WTC11 (cell line): Measurements from ENCODE around the gene MARVELD1. TPM values are rescaled to one million over a fixed set of nuclear protein-coding genes. Genes with fewer than 3 reads are reported as not detected.

ENCODE experiments used
- AFF4 ChIP-seq: sonication (generic); formaldehyde crosslinking; IDR thresholded peaks from 2 replicates; pipeline ENCODE4 v1.8.1; 2023; ENCODE audit warnings: mild to moderate bottlenecking, missing genetic modification reagents, borderline replicate concordance
- ATF1 ChIP-seq: sonication (generic); formaldehyde crosslinking; IDR thresholded peaks from 2 replicates; pipeline ENCODE4 v1.8.1; 2023; ENCODE audit warnings: mild to moderate bottlenecking, moderate library complexity, missing genetic modification reagents
- CTCF ChIP-seq: fragments of 200-600 bp; IDR thresholded peaks from 2 replicates; pipeline ENCODE4 v1.8.0; 2022; ENCODE audit warnings: antibody characterized with exemption
- E2F4 ChIP-seq: sonication (generic); formaldehyde crosslinking; IDR thresholded peaks from 2 replicates; pipeline ENCODE4 v1.8.1; 2022; ENCODE audit warnings: low read depth, mild to moderate bottlenecking, moderate library complexity, missing genetic modification reagents, borderline replicate concordance
- ELF4 ChIP-seq: sonication (generic); formaldehyde crosslinking; IDR thresholded peaks from 2 replicates; pipeline ENCODE4 v1.8.1; 2022; ENCODE audit warnings: low read depth, mild to moderate bottlenecking, moderate library complexity, missing genetic modification reagents
- FOXK1 ChIP-seq: sonication (generic); formaldehyde crosslinking; IDR thresholded peaks from 2 replicates; pipeline ENCODE4 v1.8.0; 2022; ENCODE audit warnings: mild to moderate bottlenecking, moderate library complexity, missing genetic modification reagents
- FOXP1 ChIP-seq: sonication (generic); formaldehyde crosslinking; IDR thresholded peaks from 2 replicates; pipeline ENCODE4 v1.8.0; 2022; ENCODE audit warnings: missing genetic modification reagents, mild to moderate bottlenecking, moderate library complexity, borderline replicate concordance
- GABPB1 ChIP-seq: sonication (generic); formaldehyde crosslinking; IDR thresholded peaks from 2 replicates; pipeline ENCODE4 v1.8.1; 2023; ENCODE audit warnings: mild to moderate bottlenecking, missing genetic modification reagents
- GTF2I ChIP-seq: fragments of 250-450 bp; sonication (Bioruptor Pico); conservative IDR thresholded peaks from 2 replicates; pipeline ENCODE4 v1.4.0; 2021; ENCODE audit warnings: mild to moderate bottlenecking
- HMGA2 ChIP-seq: fragments of 250-450 bp; sonication (Bioruptor Pico); IDR thresholded peaks from 2 replicates; pipeline ENCODE4 v1.4.0; 2021; ENCODE audit warnings: mild to moderate bottlenecking, moderate library complexity
- JAZF1 ChIP-seq: fragments of 250-450 bp; sonication (Bioruptor Pico); IDR thresholded peaks from 2 replicates; pipeline ENCODE4 v1.9.0; 2021; ENCODE audit warnings: moderate library complexity, mild to moderate bottlenecking, inconsistent platforms
- JUN ChIP-seq: sonication (generic); formaldehyde crosslinking; IDR thresholded peaks from 2 replicates; pipeline ENCODE4 v1.8.0; 2023; ENCODE audit warnings: mild to moderate bottlenecking, missing genetic modification reagents
- MAX ChIP-seq: sonication (generic); formaldehyde crosslinking; IDR thresholded peaks from 2 replicates; pipeline ENCODE4 v1.8.0; 2022; ENCODE audit warnings: mild to moderate bottlenecking, missing genetic modification reagents
- MXD4 ChIP-seq: fragments of 250-450 bp; sonication (Bioruptor Pico); IDR thresholded peaks from 2 replicates; pipeline ENCODE4 v1.8.0; 2021; ENCODE audit warnings: mild to moderate bottlenecking, moderate library complexity, borderline replicate concordance
- MYBL2 ChIP-seq: sonication (generic); formaldehyde crosslinking; IDR thresholded peaks from 2 replicates; pipeline ENCODE4 v1.8.1; 2023; ENCODE audit warnings: mild to moderate bottlenecking, moderate library complexity, missing genetic modification reagents
- NFE2L1 ChIP-seq: sonication (generic); formaldehyde crosslinking; IDR thresholded peaks from 2 replicates; pipeline ENCODE4 v1.8.1; 2023; ENCODE audit warnings: missing genetic modification reagents
- NR2C2 ChIP-seq: sonication (generic); formaldehyde crosslinking; IDR thresholded peaks from 2 replicates; pipeline ENCODE4 v1.8.0; 2022; ENCODE audit warnings: mild to moderate bottlenecking, missing genetic modification reagents
- NR3C1 ChIP-seq: sonication (generic); formaldehyde crosslinking; conservative IDR thresholded peaks from 2 replicates; pipeline ENCODE4 v1.8.1; 2023; ENCODE audit warnings: low read depth, mild to moderate bottlenecking, missing genetic modification reagents
- PREB ChIP-seq: sonication (generic); formaldehyde crosslinking; IDR thresholded peaks from 2 replicates; pipeline ENCODE4 v1.8.1; 2022; ENCODE audit warnings: mild to moderate bottlenecking, missing genetic modification reagents, moderate library complexity, borderline replicate concordance
- PRRX2 ChIP-seq: fragments of 250-450 bp; sonication (Bioruptor Pico); IDR thresholded peaks from 2 replicates; pipeline ENCODE4 v1.8.0; 2021; ENCODE audit warnings: mild to moderate bottlenecking
- RELA ChIP-seq: sonication (generic); formaldehyde crosslinking; IDR thresholded peaks from 2 replicates; pipeline ENCODE4 v1.8.1; 2022; ENCODE audit warnings: missing genetic modification reagents, mild to moderate bottlenecking, borderline replicate concordance
- SMAD4 ChIP-seq: sonication (generic); formaldehyde crosslinking; IDR thresholded peaks from 2 replicates; pipeline ENCODE4 v1.8.0; 2022; ENCODE audit warnings: mild to moderate bottlenecking, missing genetic modification reagents
- TEAD4 ChIP-seq: sonication (generic); formaldehyde crosslinking; IDR thresholded peaks from 2 replicates; pipeline ENCODE4 v1.8.0; 2022; ENCODE audit warnings: mild to moderate bottlenecking, missing genetic modification reagents
- ZMAT4 ChIP-seq: fragments of 250-450 bp; sonication (Bioruptor Pico); IDR thresholded peaks from 2 replicates; pipeline ENCODE4 v1.9.0; 2021; ENCODE audit warnings: mild to moderate bottlenecking
- ZNF232 ChIP-seq: sonication (generic); formaldehyde crosslinking; IDR thresholded peaks from 2 replicates; pipeline ENCODE4 v1.8.0; 2022; ENCODE audit warnings: mild to moderate bottlenecking, missing genetic modification reagents
- ZNF263 ChIP-seq: sonication (generic); formaldehyde crosslinking; IDR thresholded peaks from 2 replicates; pipeline ENCODE4 v1.8.1; 2022; ENCODE audit warnings: low read depth, mild to moderate bottlenecking, moderate library complexity, missing genetic modification reagents
- ZNF423 ChIP-seq: fragments of 250-450 bp; sonication (Bioruptor Pico); IDR thresholded peaks from 2 replicates; pipeline ENCODE4 v2.1.2; 2022; ENCODE audit warnings: mild to moderate bottlenecking, moderate library complexity
- ZSCAN18 ChIP-seq: fragments of 250-450 bp; sonication (Bioruptor Pico); IDR thresholded peaks from 2 replicates; pipeline ENCODE4 v2.1.2; 2022; ENCODE audit warnings: mild to moderate bottlenecking, moderate library complexity
- total RNA-seq: library from RNA; stranded (reverse); gene quantifications from 3 replicates; pipeline ENCODE4 v1.2.3, GENCODE V29; 2021

The MARVELD1 gene
- total RNA-seq, 1 experiment from 2014 or later: 37.7 TPM

- TF ChIP-seq PREB (CRISPR knock-in tag): peak; percentile 97; the same call in 1 of the 2 replicates
- TF ChIP-seq AFF4 (CRISPR knock-in tag): peak; percentile 100
- peak; percentile 99 for TF ChIP-seq RELA (CRISPR knock-in tag)
- TF ChIP-seq PRRX2: no peak
- TF ChIP-seq ZSCAN18 (CRISPR knock-in tag): no peak
- TF ChIP-seq NR3C1 (CRISPR knock-in tag): peak; percentile 99
- TF ChIP-seq CTCF: no peak
- TF ChIP-seq HMGA2: 0 out of 2 replicates have a peak, but pooled peaks have one; percentile 37
- peak; percentile 85 for TF ChIP-seq GABPB1 (CRISPR knock-in tag)
- no peak for TF ChIP-seq GTF2I (CRISPR knock-in tag)
- TF ChIP-seq ZNF232 (CRISPR knock-in tag): peak; percentile 99
- peak; percentile 99 for TF ChIP-seq FOXK1 (CRISPR knock-in tag)
- no peak for TF ChIP-seq ZMAT4 (CRISPR knock-in tag)
- peak; percentile 54; the same call in 1 of the 2 replicates for TF ChIP-seq ZNF423 (CRISPR knock-in tag)
- TF ChIP-seq NFE2L1 (CRISPR knock-in tag): peak; percentile 100
- TF ChIP-seq E2F4 (CRISPR knock-in tag): peak; percentile 90
- TF ChIP-seq ELF4 (CRISPR knock-in tag): peak; percentile 99
- peak; percentile 99 for TF ChIP-seq TEAD4 (CRISPR knock-in tag)
- TF ChIP-seq FOXP1: peak; percentile 100
- TF ChIP-seq NR2C2: peak; percentile 94
- peak; percentile 99 for TF ChIP-seq JUN (CRISPR knock-in tag)
- peak; percentile 91 for TF ChIP-seq ZNF263
- TF ChIP-seq SMAD4 (CRISPR knock-in tag): peak; percentile 98
- no peak for TF ChIP-seq MXD4
- TF ChIP-seq MYBL2: peak; percentile 99
- peak; percentile 100 for TF ChIP-seq ATF1 (CRISPR knock-in tag)
- TF ChIP-seq JAZF1 (CRISPR knock-in tag): no peak
- peak; percentile 100 for TF ChIP-seq MAX (CRISPR knock-in tag)
Observed at GRCh38 chr10:97736902-97737769, 23.6 kb downstream of the MARVELD1 start, which contains the start of gene ZFYVE27 (continued).
